ENCODE measurements around the gene TMEM220.

GRCh38 chr17:10756619-10757018, 26.8 kb upstream of the TMEM220 start:
- no peak for TF ChIP-seq CTCF (IDR thresholded peaks at IDR 0.05)
- no peak for TF ChIP-seq EP300 (IDR thresholded peaks at IDR 0.05)
- no peak for TF ChIP-seq POLR2A (IDR thresholded peaks at IDR 0.05)
